Stimulated activated CD4-positive, alpha-beta T cell treated with anti-CD3 and anti-CD28 coated beads, TNF-alpha, amount 100 ng/mL, for 4 hours (primary cell): ENCODE data around the gene DNAJC30.
"Not testable (repeated sequence)": the region's sequence is repeated elsewhere in the genome, so short reads cannot be mapped to it uniquely, and the experiment has no call there.

ENCODE experiments used
- DNase-seq, 3 experiments: peaks; one replicate each; pipeline ENCODE4 v3.0.0-alpha.2; 2020; ENCODE audit warnings: low read depth in 3 of 3

DNAJC30 gene

DNA sequence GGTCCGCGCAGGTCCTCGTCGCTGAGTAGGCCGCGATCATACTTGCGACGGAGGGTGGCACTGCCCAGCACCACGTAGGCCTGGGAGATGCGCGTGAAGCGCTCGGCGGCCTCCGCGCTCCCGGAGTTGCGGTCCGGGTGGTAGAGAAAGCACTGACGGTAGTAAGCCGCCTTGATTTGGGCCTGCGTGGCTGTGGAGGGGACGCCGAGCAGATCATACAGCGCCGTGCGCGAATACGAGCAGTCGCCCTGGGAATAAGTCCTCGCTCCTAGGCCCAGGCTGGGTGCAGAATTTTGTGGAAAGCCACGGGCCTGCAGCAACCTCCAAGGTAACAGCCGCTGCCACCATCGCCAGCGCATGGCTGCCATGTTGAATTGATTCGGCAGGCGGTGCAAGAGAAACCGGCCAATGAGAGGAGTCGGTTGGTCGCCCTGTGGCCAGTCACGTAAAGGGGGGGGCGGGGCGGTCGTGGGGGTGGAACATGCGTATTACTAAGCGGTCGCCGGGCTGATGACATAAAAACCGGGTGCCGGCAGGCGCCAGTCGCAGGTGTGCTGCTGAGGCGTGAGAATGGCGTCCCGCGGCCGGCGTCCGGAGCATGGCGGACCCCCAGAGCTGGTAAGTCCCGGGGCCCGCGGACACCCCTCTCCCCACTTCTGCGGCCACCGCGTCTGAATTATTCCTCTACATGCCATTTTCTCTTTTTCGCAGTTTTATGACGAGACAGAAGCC, at the start of gene DNAJC30, which contains the start of gene BUD23:
TSS of gene DNAJC30 (minus strand) at position 398 of the 732 bp plus-strand sequence. CDS start at position 368, 30 bp downstream.
TSS of gene BUD23 (plus strand) at position 542 of the 732 bp plus-strand sequence. CDS start at position 571, 29 bp downstream.
- DNase-seq: peak; percentile 96 to 97 (median 96)

DNA sequence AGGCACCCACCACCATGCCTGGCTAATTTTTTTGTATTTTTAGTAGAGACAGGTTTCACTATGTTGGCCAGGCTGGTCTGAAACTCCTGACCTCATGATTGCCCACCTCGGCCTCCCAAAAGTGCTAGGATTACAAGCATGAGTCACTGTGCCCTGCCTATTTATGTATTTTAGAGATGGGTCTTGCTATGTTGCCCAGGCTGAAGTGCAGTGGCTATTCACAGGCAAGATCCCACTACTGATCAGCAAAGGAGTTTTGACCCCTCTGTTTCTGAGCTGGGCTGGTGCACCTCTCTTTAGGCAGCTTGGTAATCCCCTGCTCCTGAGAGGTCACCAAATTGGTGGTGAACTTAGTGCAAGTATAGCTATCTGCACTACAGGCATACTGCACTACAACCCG, 49.1 kb upstream of the DNAJC30 start:
- no peak for DNase-seq

DNA sequence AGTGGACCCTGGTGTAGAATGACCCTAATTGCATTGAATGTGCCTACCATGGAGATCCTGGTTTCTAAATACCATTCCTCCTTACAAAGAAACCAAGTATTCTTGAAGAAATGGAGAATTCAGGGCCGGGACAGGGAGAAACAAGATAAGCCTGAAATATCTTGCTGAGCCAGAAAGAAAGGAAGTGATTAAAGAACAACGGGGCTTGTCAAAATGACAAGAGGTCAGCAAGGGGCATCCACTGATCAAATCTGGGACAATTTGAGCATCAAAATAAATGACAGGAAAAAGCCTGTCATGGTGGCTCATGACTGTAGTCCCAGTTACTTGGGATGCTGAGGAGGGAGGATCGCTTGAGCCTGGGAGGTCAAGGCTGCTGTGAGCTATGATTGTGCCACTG, 47.2 kb upstream of the DNAJC30 start:
- DNase-seq: no peak

GRCh38 chr7:73728551-73728950, 45.3 kb upstream of the DNAJC30 start:
- DNase-seq: no peak

DNA sequence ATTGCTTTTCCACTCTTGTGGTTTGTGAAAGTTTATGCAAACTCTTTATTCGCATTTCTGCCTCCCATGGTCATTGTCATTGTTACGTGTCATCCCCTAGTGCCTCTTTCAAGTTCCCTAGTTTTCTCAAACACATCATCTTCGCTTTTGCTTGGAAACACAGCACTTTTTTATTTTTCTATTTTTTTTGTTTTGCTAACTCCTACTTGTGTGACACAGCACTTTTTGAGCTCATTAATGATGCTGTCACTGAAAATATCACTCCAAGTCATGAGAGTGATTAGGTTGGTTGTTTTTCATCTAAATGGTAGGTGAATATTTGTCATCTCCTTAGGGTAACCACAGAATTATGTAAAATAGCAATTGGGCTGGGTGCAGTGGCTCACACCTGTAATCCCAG, 44.7 kb upstream of the DNAJC30 start:
- no peak for DNase-seq

DNA sequence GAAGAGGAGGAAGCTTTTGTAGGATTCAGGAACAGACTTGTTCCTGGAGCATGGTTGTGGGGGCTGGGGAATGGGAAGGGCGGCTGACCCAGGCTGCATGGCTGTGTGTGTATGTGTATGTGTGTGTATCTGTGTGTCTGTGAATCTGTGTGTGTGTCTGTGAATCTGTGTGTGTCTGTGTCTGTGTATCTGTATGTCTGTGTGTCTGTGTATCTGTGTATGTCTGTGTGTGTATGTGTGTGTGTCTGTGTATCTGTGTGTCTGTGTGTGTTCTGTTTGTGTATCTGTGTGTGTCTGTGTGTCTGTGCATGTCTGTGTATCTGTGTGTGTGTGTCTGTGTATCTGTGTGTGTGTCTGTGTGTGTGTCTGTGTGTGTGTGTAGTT, 42.8 kb upstream of the DNAJC30 start:
- DNase-seq: no peak

DNA sequence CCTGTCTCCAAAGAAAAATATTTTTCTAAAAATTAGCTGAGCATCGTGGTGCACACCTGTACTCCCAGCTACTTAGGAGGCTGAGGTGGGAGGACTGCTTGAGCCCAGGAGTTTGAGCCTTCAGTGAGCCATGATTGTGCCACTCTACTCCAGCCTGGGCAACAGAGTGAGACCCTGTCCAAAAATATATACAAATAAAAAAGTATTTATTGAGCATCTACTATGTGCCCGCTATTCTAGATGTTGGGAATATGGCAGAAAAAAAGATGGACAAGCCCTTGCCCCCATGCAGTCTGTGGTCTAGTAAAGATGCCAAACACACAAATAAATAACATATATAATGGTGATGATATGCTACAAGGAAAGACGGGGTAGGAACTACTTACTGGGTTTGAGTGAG, 40.6 kb upstream of the DNAJC30 start:
- no peak for DNase-seq

- DNase-seq: no peak
Observed at GRCh38 chr7:73722785-73723184, 39.5 kb upstream of the DNAJC30 start.

DNA sequence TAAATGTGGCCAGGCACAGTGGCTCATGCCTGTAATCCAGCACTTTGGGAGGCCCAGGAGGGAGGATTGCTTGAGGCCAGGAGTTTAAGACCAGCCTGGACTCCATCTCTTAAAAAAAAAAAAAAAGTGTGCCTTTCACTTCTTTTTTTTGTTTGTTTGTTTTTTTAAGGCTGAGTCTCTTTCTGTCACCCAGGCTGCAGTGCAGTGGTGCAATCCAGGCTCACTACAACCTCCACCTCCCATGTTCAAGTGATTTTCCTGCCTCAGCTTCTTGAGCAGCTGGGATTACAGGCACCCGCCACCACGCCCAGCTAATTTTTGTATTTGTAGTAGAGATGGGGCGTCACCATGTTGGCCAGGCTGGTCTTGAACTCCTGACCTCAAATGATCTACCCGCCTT, 38.9 kb upstream of the DNAJC30 start:
- not testable (repeated sequence) for DNase-seq

- DNase-seq: no peak
Observed at GRCh38 chr7:73721377-73721817, 38.1 kb upstream of the DNAJC30 start.

DNA sequence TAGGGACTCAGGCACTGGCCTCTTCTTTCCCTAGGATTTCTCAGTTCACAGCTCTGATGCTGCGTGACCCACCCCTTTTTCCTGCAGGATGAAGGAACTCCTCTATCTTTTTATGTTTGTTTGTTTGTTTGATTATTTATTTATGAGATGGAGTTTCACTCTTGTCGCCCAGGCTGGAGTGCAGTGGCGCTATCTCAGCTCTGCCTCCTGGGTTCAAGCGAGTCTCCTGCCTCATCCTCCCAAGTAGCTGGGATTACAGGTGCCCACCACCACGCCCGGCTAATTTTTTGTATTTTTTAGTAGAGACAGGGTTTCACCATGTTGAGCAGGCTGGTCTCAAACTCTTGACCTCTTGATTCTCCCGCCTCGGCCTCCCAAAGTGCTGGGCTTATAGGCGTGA, 37.2 kb upstream of the DNAJC30 start:
- DNase-seq: not testable (repeated sequence)

- no peak for DNase-seq
Observed at GRCh38 chr7:73719806-73720169, 36.5 kb upstream of the DNAJC30 start.

DNA sequence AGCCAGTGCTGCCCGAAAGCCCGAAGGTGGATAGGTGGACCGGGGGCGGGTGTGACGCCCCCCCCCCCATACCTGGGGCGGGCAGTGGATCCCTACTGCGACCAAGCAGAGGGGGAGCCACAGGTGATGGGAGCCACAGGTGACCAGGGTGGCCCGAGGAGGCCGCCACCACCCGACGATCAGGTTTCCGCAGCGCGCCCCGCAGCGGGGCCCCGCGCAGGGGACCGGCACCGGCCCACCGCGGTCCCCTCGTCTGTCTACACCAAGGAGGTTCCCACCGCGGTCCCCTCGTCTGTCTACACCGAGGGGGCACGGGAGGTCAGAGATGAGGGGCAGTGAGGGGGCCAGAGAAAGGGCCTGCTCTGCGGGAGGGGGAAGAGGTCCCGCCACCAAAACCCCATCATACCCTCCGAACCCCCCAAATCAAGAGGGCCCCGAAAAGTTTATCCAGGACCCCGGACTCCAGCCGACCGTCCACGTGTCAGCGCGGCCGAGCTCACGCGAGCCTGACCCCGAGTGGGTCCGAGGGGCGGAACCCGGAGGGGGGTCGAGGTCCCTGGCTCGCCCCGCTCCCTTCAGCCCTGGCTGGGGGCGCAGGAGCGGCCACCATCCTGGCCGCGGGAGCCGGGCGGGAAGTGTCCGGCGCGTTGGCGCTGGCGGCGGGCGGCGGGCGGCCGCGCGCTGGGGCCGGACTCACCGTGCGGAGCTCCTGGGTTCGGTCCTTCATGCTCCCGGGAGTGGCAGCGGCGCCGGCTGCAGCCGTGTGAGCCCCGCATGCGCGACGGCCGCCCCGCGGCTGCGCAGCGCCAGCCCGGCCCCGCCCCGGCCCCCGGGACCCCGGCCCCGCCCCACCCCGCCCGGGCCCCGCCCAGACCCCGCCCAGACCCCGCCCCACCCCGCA, 35.9 kb upstream of the DNAJC30 start, which contains the start of gene STX1A:
TSS of gene STX1A (minus strand) at position 765 of the 901 bp plus-strand sequence. CDS start at position 727, 38 bp downstream.
- peak; percentile 50 to 63 (median 52) for DNase-seq

DNA sequence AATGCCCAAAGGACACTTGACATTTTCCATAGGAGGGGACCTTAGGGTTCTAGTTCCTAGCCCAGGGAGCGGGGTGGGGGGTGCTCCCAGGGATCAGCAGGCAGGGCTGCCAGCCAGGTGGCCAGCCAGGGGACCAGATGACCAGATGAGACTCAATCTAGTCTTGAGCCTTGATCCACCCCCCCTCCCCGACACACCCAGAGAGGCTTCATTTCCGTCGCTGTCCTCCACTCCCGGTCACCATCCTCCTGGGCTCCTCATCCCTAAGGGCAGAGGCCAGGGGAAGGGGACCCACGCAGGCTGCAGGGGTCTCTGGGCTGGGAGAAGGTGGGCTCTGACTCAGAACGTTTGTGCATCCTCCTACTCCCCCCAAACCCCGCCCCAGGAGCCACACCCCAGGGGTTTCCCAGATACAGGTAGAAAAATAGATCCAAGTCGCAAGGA, 35.2 kb upstream of the DNAJC30 start:
- DNase-seq: no peak

GRCh38 chr7:73717991-73718405, 34.7 kb upstream of the DNAJC30 start:
- peak; percentile 47 to 67 (median 62) for DNase-seq

DNA sequence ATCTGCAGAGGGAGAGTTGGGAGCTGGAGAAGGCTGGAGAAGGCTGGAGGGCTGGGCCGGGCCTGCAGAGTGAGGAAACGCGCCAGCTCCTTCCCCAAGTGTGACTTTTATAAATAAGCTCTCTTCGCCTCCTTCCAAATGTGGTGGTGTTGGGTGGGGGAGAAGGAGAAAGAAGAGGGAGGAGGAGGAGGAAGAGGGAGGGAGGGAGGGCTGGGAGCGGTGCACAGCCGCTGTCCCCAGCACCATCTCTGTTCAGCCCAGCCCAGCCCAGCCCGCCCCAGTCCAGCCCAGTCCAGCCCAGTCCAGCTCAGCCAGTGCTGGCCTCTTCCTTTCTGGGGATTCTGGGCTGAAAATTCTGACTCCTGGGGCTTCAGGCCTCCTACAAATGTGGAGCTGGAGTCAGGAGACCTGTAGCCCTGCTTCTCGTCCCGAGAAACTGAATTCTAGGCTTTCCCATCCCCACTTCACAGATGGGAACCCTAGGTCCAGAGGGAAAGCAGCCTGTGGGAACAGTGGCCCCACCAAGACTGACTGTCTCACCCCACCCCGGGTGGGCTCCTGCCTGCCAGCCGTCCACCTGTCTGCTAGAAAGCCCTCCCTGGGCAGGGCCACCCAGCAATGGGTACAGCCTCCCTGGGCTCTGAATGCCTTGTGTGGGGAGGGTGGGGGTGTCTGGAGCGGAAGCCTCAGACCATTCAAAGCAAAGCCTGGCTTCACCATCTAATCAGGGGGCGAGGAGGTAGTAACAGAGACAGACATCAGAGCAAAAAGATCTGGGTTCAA, 34.0 kb upstream of the DNAJC30 start:
- DNase-seq: no peak

DNA sequence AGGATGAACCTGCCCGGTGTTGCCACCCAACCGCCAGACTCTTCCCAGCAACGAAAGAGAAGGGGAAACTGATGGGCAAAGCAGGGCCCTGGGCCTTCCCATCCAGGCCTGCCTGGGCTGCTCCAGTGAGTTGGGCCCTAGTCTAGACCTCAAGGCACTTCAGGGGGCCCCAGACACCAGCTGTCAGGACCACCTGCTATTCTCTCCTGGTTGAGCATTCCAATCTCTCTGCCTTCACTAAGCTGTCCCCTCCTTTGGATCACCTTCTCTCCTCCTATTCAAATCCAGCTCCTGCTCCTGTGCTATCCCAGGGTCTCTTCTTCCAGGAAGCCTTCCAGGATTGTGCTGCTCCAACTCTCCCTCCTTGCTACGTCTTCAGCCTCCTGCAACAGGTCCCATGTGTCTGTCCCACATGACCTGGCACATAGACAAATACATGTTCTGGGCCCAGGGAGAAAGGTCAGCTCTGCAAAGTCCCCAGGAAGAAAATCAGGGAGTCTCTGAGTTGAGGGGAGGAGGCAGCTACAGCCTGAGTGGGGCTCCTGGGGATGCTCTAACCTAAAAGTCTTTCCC, 33.2 kb upstream of the DNAJC30 start:
- no peak for DNase-seq

DNA sequence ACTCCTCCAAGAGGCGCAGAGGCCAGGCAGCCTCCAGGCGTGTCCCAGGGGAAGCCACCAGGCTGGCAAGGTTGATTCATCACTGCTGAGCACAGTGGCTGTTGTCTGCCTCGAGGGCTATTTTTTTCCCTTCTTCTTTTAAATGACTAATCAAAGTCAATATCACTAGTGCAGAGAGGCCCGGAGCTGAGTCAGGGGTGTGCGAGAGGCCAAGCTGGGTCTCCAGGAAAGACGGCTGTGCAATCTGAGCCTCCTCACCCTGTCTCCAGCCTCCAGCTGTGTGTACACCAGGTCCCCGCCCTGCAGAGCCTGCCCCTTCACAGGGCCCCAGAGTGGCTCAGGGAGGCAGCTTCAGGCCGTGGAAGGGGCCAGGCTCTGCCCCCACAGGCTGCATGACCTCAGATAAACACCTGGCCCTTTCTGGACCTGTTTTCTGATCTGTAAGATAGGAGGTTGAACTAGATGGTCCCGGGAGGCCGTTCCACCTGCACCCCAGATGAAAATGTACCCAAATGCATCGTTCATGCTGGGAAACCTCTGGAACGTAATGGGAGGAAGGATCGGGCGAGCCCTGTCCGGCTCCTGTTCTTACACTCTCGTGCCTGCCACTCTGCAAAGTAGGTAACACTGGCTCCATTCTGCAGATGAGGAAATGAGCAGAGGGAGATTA, 32.5 kb upstream of the DNAJC30 start:
- DNase-seq: no peak

GRCh38 chr7:73713319-73713718, 30.1 kb upstream of the DNAJC30 start:
- DNase-seq: not testable (repeated sequence)

DNA sequence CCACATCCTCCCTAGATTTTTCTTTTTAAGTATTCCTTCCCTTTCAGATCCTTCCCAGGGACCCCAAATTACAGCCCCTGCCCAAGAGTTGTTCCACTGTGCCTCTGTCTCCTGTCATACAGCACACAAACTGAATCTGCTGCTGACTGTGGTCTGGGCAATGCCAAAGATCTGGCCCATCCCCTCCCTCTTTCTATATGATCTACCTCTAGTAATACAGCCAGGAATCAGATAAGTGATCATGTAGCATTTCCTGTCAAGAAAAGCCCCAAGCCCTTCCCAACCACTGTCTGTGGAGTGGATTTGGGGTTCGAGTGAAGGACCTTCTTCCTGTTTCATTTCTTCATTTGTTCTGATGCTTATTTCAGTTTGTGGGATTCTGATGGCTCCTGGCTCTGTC, 29.5 kb upstream of the DNAJC30 start:
- no peak for DNase-seq
